Colonic mucosa (tissue), 4 donors: ENCODE results near the gene TSHR. TPM values are rescaled to one million over a fixed set of nuclear protein-coding genes. Genes with fewer than 3 reads are reported as not detected.

ENCODE experiments used
- DNase-seq: peaks from one replicate; pipeline ENCODE4 v3.0.0-alpha.2; 2020
- H3K27ac ChIP-seq: fragments of 200-600 bp; one replicate; pipeline ENCODE4 v1.8.0; 2021
- H3K27me3 ChIP-seq: fragments of 200-600 bp; one replicate; pipeline ENCODE4 v1.8.0; 2021
- H3K36me3 ChIP-seq: fragments of 200-600 bp; one replicate; pipeline ENCODE4 v1.8.0; 2021
- H3K4me1 ChIP-seq: fragments of 200-600 bp; one replicate; pipeline ENCODE4 v1.8.0; 2021; ENCODE audit warnings: mild to moderate bottlenecking
- H3K4me3 ChIP-seq: fragments of 200-600 bp; one replicate; pipeline ENCODE4 v1.8.0; 2021
- H3K9ac ChIP-seq, 2 donors: one replicate each; pipeline ENCODE4 v1.7.0; 2013; ENCODE audit warnings: control low read depth in 2 of 2, low read depth in 2 of 2, low read length in 2 of 2
- H3K9me3 ChIP-seq: fragments of 200-600 bp; one replicate; pipeline ENCODE4 v1.8.0; 2021
- intact Hi-C: fragments of 100-400 bp; cut with DNase I; formaldehyde crosslinking; loops from one replicate; pipeline ENCODE4 v1.14.1; 2022
- total RNA-seq, 2 donors: library from RNA; stranded (reverse); fragmentation: NEBNext Ultra II Directional in 1 of 2; extraction: Animal tissue kit (Norgen Biotek cat#: 25700) in 1 of 2; gene quantifications; one replicate each; pipeline ENCODE4 v1.2.1, GENCODE V29; 2021
- TF ChIP-seq, protein P1 (sequence below): fragments of 200-600 bp; IDR thresholded peaks from one replicate; pipeline ENCODE4 v1.8.0; 2022; ENCODE audit warnings: antibody characterized with exemption, mild to moderate bottlenecking
- donor health status: healthy.
- donor health status: DM: no; HTN: no; CAD: no.
- donor health status: DM: no; HTN: no; CAD: no.

Gene TSHR
- total RNA-seq, 2 donors from 2014 or later, result 0.11 to 0.25 TPM

DNA sequence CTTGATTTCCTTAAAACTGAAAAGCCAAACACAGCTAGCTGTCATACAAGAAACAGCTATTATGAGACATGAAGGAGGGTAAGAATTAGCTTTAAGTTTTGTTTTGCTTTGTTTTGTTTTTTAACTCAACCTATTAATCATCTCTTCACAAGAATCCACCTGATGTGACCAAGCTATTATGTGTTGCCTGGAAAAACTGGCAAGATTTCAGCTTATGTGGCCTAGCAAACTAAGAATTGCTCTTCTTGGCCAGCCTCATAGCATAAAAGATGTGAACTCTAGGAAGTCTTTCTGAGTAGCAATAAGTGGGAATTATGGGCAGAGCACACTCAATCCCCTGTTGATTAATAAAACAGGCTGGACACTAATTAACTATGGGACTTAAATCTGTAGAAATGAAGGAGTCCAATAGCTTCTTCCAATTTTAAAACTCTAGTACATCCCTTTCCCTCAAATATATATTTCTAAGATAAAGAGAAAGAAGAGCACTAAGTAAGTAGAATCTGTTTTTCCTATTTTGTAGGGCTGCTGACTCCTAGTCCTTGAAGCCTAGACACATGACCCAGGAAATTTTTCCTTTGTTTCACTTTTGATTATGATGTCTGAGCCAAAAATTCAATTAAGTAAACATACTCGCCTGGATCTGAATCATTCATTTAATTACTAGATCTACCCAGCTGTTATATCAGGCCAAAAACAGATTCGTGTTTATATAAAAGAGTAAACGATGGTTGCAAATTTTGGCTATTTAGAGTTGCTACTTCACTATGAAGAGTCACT is 189.6 kb downstream of the TSHR start:
- H3K4me3 ChIP-seq, result no peak overlapping the region
- H3K27ac ChIP-seq, result no peak overlapping the region
- H3K27me3 ChIP-seq, result no peaks in the 10 kb centered on the region
- intact Hi-C loops, result no loop called here
- H3K4me1 ChIP-seq, result no peaks in the 10 kb centered on the region
- no peaks in the 10 kb centered on the region for H3K36me3 ChIP-seq
- no peaks in the 10 kb centered on the region for H3K9me3 ChIP-seq
- no peak overlapping the region for H3K9ac ChIP-seq
- TF ChIP-seq, protein P1, sequence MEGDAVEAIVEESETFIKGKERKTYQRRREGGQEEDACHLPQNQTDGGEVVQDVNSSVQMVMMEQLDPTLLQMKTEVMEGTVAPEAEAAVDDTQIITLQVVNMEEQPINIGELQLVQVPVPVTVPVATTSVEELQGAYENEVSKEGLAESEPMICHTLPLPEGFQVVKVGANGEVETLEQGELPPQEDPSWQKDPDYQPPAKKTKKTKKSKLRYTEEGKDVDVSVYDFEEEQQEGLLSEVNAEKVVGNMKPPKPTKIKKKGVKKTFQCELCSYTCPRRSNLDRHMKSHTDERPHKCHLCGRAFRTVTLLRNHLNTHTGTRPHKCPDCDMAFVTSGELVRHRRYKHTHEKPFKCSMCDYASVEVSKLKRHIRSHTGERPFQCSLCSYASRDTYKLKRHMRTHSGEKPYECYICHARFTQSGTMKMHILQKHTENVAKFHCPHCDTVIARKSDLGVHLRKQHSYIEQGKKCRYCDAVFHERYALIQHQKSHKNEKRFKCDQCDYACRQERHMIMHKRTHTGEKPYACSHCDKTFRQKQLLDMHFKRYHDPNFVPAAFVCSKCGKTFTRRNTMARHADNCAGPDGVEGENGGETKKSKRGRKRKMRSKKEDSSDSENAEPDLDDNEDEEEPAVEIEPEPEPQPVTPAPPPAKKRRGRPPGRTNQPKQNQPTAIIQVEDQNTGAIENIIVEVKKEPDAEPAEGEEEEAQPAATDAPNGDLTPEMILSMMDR, result no peak
- no peak for DNase-seq

DNA sequence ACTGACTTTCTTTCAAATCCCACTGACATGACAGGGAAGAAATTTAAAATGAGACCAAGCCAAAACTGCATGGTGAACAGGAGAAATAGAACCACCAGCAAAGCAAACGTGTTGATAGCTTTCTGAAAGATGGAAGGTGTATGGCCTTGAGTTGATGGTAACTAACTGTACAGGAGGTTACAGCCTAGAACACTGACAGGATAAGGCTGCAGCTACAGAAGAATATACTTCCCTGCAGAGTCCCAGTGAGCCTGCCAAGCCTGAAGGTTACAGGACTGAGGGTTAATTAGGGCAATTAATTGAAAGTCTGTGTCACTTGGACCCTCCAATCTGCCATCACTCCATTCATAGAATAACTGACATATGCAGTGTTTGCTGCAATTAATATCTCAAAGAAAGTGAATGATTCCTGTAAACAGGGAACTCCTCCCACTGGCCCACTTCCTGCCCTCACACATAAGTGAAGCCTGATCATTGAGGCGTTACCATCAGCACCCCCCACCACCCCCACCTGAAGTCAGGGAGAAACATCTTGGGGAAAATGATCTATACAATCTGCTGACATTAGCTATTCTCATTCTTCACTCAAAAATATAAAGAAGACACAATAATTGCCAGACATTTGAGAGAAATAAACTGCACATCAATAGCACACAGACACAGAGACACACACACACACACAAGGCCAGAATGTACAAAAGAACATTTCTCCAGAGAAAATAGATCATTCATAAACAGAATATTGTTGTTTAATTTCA is 191.9 kb downstream of the TSHR start:
- intact Hi-C loops, result no loop called here
- Histone ChIP-seq H3K4me3 (no peak overlapping the region), H3K27me3 (no peaks in the 10 kb centered on the region), H3K9ac (no peak overlapping the region), H3K27ac (no peak overlapping the region), H3K9me3 (no peaks in the 10 kb centered on the region), H3K4me1 (no peaks in the 10 kb centered on the region), H3K36me3 (no peaks in the 10 kb centered on the region)
- TF ChIP-seq, protein P1, result no peak
- DNase-seq, result no peak

DNA sequence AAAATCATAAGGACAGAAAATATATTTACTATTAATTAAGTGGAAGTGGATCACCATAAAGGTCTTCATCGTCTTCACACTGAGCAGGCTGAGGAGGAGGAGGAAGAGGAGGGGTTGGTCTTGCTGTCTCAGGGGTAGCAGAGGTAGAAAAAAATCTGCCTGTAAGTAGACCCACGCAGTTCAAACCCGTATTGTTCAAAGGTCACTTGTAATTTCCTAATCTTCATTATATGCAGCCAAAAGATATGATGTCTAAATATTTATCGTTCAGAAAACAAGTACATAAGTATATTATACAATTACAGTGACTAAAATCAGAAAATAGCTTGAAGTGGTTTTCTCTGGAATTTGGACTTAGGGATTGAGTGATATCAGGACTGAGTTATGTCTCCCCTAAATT is 193.2 kb downstream of the TSHR start:
- no peak for DNase-seq
- no peaks in the 10 kb centered on the region for H3K9me3 ChIP-seq
- no peak overlapping the region for H3K9ac ChIP-seq
- TF ChIP-seq, protein P1, result no peak
- no peaks in the 10 kb centered on the region for H3K36me3 ChIP-seq
- H3K4me1 ChIP-seq, result no peaks in the 10 kb centered on the region
- no peak overlapping the region for H3K4me3 ChIP-seq
- no peaks in the 10 kb centered on the region for H3K27me3 ChIP-seq
- intact Hi-C loops, result no loop called here
- H3K27ac ChIP-seq, result no peak overlapping the region

DNA sequence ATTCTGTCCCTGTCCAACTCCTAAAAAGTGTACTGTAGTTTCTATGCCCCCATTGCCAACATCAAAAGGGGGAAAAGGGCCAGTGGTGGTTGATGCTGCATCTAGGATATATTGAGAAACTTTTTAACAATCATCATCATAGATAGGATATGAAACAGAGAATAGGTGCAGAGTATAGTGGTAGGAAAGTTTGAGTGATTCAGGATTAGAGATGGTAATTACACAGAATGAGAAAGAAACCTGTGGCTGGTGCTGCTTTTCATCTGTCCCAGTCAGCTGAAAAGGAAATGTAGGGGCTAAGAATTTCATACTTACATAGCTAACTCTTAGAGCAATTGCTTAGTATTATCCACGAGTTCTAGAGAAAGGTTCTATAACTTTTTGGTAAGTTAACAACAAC is 197.8 kb downstream of the TSHR start:
- Histone ChIP-seq H3K36me3 (no peaks in the 10 kb centered on the region), H3K9ac (no peak overlapping the region), H3K4me1 (no peaks in the 10 kb centered on the region), H3K27ac (no peak overlapping the region), H3K27me3 (no peaks in the 10 kb centered on the region), H3K9me3 (no peaks in the 10 kb centered on the region), H3K4me3 (no peak overlapping the region)
- no peak for DNase-seq
- TF ChIP-seq, protein P1, result no peak
- intact Hi-C loops, result no loop called here

DNA sequence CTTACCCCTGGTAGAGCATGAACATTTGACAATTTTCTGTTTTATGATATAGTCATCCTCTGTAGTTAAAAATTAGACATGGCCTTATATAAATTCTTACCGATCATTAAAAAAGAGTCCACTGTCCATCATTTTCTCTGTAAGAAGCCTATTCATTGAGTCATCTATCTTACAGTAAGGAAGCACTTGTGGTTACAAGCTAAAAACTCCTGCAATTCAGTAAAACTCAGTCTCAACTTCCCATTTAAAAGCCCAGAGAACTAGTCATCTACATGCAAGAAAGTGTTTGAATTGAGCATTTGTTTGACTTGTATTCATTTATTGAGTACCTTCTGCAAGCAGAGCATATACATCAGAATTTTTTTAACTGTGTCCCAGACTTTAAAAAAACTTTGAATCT is 202.0 kb downstream of the TSHR start:
- intact Hi-C loops, result no loop called here
- Histone ChIP-seq H3K36me3 (no peaks in the 10 kb centered on the region), H3K4me3 (no peak overlapping the region), H3K9ac (no peak overlapping the region), H3K27me3 (no peaks in the 10 kb centered on the region), H3K27ac (no peak overlapping the region), H3K9me3 (no peaks in the 10 kb centered on the region), H3K4me1 (no peaks in the 10 kb centered on the region)
- TF ChIP-seq, protein P1, result no peak
- DNase-seq, result no peak
